HCT116 (cell line): Measurements from ENCODE around the gene NTRK3.

Experiments used
- ELF1 ChIP-seq: IDR thresholded peaks from 2 replicates; pipeline ENCODE4 v1.6.1; 2012; ENCODE audit warnings: low read depth, borderline replicate concordance
- EZH2phosphoT487 ChIP-seq: fragments of 200-600 bp; IDR thresholded peaks from 2 replicates; pipeline ENCODE4 v1.6.1; 2018; ENCODE audit warnings: antibody characterized with exemption, borderline replicate concordance
- POLR2A ChIP-seq: IDR thresholded peaks from 2 replicates; pipeline ENCODE4 v1.7.0; 2011; ENCODE audit warnings: borderline replicate concordance; ENCODE audit not compliant: insufficient read depth, insufficient read length; ENCODE audit errors: extremely low read depth
- TF ChIP-seq, protein P1 (sequence below), 3 experiments: fragments of 200-600 bp in 1 of 3; sonication (generic) in 1 of 3; IDR thresholded peaks in 2 of 3; conservative IDR thresholded peaks in 1 of 3; 2 replicates each; pipeline ENCODE4 v1.5.1; 2012 to 2017; ENCODE audit warnings: low read depth in 2 of 3, low read length in 2 of 3, antibody characterized with exemption in 1 of 3, borderline replicate concordance in 1 of 3, control low read depth in 1 of 3, mild to moderate bottlenecking in 1 of 3, mixed read lengths in 1 of 3, mixed run types in 1 of 3, moderate library complexity in 1 of 3; ENCODE audit not compliant: insufficient read depth in 1 of 3
- TF ChIP-seq, protein P2 (sequence below): IDR thresholded peaks from 2 replicates; pipeline ENCODE4 v1.6.1; 2012; ENCODE audit warnings: low read depth

DNA sequence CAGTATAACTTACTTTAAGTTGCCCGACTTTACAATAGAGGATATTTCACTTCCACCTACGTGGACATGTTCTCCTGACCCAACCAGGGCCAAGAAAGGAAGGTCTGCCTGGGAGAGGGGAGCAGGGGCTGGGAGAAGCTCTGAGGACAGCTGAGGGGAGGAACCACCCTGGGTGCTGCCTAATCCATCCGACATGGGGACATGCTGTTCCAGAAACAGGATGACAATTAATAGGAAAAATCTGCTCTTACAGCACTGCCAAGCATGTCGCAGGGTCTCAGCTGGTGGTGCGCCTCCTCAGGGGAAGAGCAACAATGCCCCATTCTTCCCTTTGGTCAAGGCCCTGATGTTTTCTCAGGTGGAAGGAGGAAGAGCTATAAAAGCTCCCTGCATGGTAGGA, 132.3 kb downstream of the NTRK3 start:
- TF ChIP-seq, protein P1, sequence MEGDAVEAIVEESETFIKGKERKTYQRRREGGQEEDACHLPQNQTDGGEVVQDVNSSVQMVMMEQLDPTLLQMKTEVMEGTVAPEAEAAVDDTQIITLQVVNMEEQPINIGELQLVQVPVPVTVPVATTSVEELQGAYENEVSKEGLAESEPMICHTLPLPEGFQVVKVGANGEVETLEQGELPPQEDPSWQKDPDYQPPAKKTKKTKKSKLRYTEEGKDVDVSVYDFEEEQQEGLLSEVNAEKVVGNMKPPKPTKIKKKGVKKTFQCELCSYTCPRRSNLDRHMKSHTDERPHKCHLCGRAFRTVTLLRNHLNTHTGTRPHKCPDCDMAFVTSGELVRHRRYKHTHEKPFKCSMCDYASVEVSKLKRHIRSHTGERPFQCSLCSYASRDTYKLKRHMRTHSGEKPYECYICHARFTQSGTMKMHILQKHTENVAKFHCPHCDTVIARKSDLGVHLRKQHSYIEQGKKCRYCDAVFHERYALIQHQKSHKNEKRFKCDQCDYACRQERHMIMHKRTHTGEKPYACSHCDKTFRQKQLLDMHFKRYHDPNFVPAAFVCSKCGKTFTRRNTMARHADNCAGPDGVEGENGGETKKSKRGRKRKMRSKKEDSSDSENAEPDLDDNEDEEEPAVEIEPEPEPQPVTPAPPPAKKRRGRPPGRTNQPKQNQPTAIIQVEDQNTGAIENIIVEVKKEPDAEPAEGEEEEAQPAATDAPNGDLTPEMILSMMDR (IDR thresholded peaks at IDR 0.05 in 2 of 3, conservative IDR thresholded peaks at IDR 0.05 in 1 of 3; ENCODE audit: borderline replicate concordance in 1 of 3, insufficient read depth in 1 of 3, low read depth in 2 of 3, low read length in 2 of 3): no peak
- no peak for TF ChIP-seq POLR2A
- TF ChIP-seq, protein P2, sequence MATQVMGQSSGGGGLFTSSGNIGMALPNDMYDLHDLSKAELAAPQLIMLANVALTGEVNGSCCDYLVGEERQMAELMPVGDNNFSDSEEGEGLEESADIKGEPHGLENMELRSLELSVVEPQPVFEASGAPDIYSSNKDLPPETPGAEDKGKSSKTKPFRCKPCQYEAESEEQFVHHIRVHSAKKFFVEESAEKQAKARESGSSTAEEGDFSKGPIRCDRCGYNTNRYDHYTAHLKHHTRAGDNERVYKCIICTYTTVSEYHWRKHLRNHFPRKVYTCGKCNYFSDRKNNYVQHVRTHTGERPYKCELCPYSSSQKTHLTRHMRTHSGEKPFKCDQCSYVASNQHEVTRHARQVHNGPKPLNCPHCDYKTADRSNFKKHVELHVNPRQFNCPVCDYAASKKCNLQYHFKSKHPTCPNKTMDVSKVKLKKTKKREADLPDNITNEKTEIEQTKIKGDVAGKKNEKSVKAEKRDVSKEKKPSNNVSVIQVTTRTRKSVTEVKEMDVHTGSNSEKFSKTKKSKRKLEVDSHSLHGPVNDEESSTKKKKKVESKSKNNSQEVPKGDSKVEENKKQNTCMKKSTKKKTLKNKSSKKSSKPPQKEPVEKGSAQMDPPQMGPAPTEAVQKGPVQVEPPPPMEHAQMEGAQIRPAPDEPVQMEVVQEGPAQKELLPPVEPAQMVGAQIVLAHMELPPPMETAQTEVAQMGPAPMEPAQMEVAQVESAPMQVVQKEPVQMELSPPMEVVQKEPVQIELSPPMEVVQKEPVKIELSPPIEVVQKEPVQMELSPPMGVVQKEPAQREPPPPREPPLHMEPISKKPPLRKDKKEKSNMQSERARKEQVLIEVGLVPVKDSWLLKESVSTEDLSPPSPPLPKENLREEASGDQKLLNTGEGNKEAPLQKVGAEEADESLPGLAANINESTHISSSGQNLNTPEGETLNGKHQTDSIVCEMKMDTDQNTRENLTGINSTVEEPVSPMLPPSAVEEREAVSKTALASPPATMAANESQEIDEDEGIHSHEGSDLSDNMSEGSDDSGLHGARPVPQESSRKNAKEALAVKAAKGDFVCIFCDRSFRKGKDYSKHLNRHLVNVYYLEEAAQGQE: no peak
- TF ChIP-seq EZH2phosphoT487: no peak
- no peak for TF ChIP-seq ELF1
